ENCODE data around the gene PXYLP1.

Gene PXYLP1

GRCh38 chr3:141241616-141242376, 10.2 kb downstream of the PXYLP1 start:
- peaks cover 94% of the 10 kb centered on the region for H3K36me3 ChIP-seq (ENCODE audit: insufficient read depth, low read length)
- TF ChIP-seq EZH2 (IDR thresholded peaks at IDR 0.05; ENCODE audit: borderline replicate concordance, low read depth, low read length, severe bottlenecking) (no peak), CTCF (IDR thresholded peaks at IDR 0.05; ENCODE audit: borderline replicate concordance, extremely low read depth, low read length, poor library complexity, severe bottlenecking) (no peak)
- no peaks in the 10 kb centered on the region for H3K27me3 ChIP-seq (ENCODE audit: insufficient read depth, low read length, poor library complexity)
- H3K9me3 ChIP-seq (ENCODE audit: insufficient read depth, low read length, severe bottlenecking): no peaks in the 10 kb centered on the region
- H3K27ac ChIP-seq (ENCODE audit: low read length): peak overlapping the region; percentile 51; the same call in 1 of the 2 replicates
- H2AFZ ChIP-seq (ENCODE audit: low read depth, low read length): no peak overlapping the region
- peaks cover 68% of the 10 kb centered on the region for H3K4me1 ChIP-seq (ENCODE audit: insufficient read depth, low read length)
- DNase-seq: no peak
- no peak overlapping the region for H3K9ac ChIP-seq (ENCODE audit: low read depth, low read length)
- no peak for ATAC-seq (ENCODE audit: insufficient read depth, low read depth)
- peak overlapping the region; percentile 20; the same call in 1 of the 2 replicates for H3K4me2 ChIP-seq (ENCODE audit: insufficient read depth, low read length)
- peaks cover 86% of the 10 kb centered on the region for H4K20me1 ChIP-seq (ENCODE audit: insufficient read depth, low read length)
- H3K4me3 ChIP-seq (ENCODE audit: low read depth in 1 of 2, low read length in 2 of 2): no peak overlapping the region
- peaks cover 100% of the 10 kb centered on the region for H3K79me2 ChIP-seq (ENCODE audit: insufficient read depth, low read length)

- Histone ChIP-seq H3K27me3 (ENCODE audit: insufficient read depth, low read length, poor library complexity) (no peaks in the 10 kb centered on the region), H4K20me1 (ENCODE audit: insufficient read depth, low read length) (peaks cover 87% of the 10 kb centered on the region), H3K79me2 (ENCODE audit: insufficient read depth, low read length) (peaks cover 100% of the 10 kb centered on the region), H3K9ac (ENCODE audit: low read depth, low read length) (no peak overlapping the region), H3K27ac (ENCODE audit: low read length) (peak overlapping the region; percentile 7; the same call in 1 of the 2 replicates), H3K4me2 (ENCODE audit: insufficient read depth, low read length) (no peak overlapping the region; the same call in 1 of the 2 replicates), H3K4me3 (ENCODE audit: low read depth in 1 of 2, low read length in 2 of 2) (no peak overlapping the region), H3K36me3 (ENCODE audit: insufficient read depth, low read length) (peaks cover 94% of the 10 kb centered on the region), H3K9me3 (ENCODE audit: insufficient read depth, low read length, severe bottlenecking) (no peaks in the 10 kb centered on the region), H3K4me1 (ENCODE audit: insufficient read depth, low read length) (peaks cover 64% of the 10 kb centered on the region), H2AFZ (ENCODE audit: low read depth, low read length) (no peak overlapping the region)
- TF ChIP-seq EZH2 (IDR thresholded peaks at IDR 0.05; ENCODE audit: borderline replicate concordance, low read depth, low read length, severe bottlenecking) (no peak), CTCF (IDR thresholded peaks at IDR 0.05; ENCODE audit: borderline replicate concordance, extremely low read depth, low read length, poor library complexity, severe bottlenecking) (no peak)
- ATAC-seq (ENCODE audit: insufficient read depth, low read depth) (no peak), DNase-seq (no peak)
These were observed 10.9 kb downstream of the PXYLP1 start for GRCh38 chr3:141242377-141243092.

GRCh38 chr3:141243271-141243707, 11.7 kb downstream of the PXYLP1 start:
- Histone ChIP-seq H3K27ac (ENCODE audit: low read length) (peak overlapping the region; percentile 32; the same call in 1 of the 2 replicates), H2AFZ (ENCODE audit: low read depth, low read length) (no peak overlapping the region), H3K79me2 (ENCODE audit: insufficient read depth, low read length) (peaks cover 100% of the 10 kb centered on the region), H3K4me1 (ENCODE audit: insufficient read depth, low read length) (peaks cover 57% of the 10 kb centered on the region), H3K27me3 (ENCODE audit: insufficient read depth, low read length, poor library complexity) (no peaks in the 10 kb centered on the region), H3K4me3 (ENCODE audit: low read depth in 1 of 2, low read length in 2 of 2) (no peak overlapping the region), H3K4me2 (ENCODE audit: insufficient read depth, low read length) (peak overlapping the region; percentile 26; the same call in 1 of the 2 replicates), H4K20me1 (ENCODE audit: insufficient read depth, low read length) (peaks cover 86% of the 10 kb centered on the region), H3K36me3 (ENCODE audit: insufficient read depth, low read length) (peaks cover 92% of the 10 kb centered on the region), H3K9ac (ENCODE audit: low read depth, low read length) (no peak overlapping the region), H3K9me3 (ENCODE audit: insufficient read depth, low read length, severe bottlenecking) (no peaks in the 10 kb centered on the region)
- TF ChIP-seq CTCF (IDR thresholded peaks at IDR 0.05; ENCODE audit: borderline replicate concordance, extremely low read depth, low read length, poor library complexity, severe bottlenecking) (no peak), EZH2 (IDR thresholded peaks at IDR 0.05; ENCODE audit: borderline replicate concordance, low read depth, low read length, severe bottlenecking) (no peak)
- ATAC-seq (ENCODE audit: insufficient read depth, low read depth) (peak; percentile 88), DNase-seq (peak; percentile 60)

Measured in DND-41 (cell line).